Stimulated activated CD8-positive, alpha-beta memory T cell treated with anti-CD3 and anti-CD28 coated beads, Interleukin-4, amount 100 ng/mL, for 1 hour (primary cell): ENCODE data around the gene MLXIP.

Experiments
- DNase-seq, 2 donors: peaks; one replicate each; pipeline ENCODE4 v3.0.0-alpha.2; 2020; ENCODE audit warnings: low read depth in 2 of 2, low spot score in 1 of 2

Gene MLXIP

GRCh38 chr12:122076743-122077495 is 1.6 kb upstream of the MLXIP start:
- DNase-seq, result no peak

GRCh38 chr12:122079033-122079531 is 526 bp downstream of the MLXIP start:
- no peak for DNase-seq

GRCh38 chr12:122079532-122080081 is 1.1 kb downstream of the MLXIP start:
- no peak for DNase-seq

- DNase-seq, result no peak
Observed at GRCh38 chr12:122080149-122081082, 1.9 kb downstream of the MLXIP start.

- DNase-seq, result no peak
Observed at GRCh38 chr12:122081083-122081696, 2.6 kb downstream of the MLXIP start.

GRCh38 chr12:122081697-122082221 is 3.2 kb downstream of the MLXIP start:
- DNase-seq, result no peak

GRCh38 chr12:122082621-122083356 is 4.2 kb downstream of the MLXIP start:
- no peak for DNase-seq

- DNase-seq, result no peak
Observed at GRCh38 chr12:122084857-122085405, 6.4 kb downstream of the MLXIP start.

GRCh38 chr12:122085591-122085990 is 7.0 kb downstream of the MLXIP start:
- DNase-seq, result no peak

- no peak for DNase-seq
Observed at GRCh38 chr12:122086116-122086515, 7.6 kb downstream of the MLXIP start.

- DNase-seq, result no peak
Observed at GRCh38 chr12:122086641-122087285, 8.2 kb downstream of the MLXIP start.

GRCh38 chr12:122087431-122088178 is 9.0 kb downstream of the MLXIP start:
- DNase-seq, result no peak

- no peak for DNase-seq
Observed at GRCh38 chr12:122088179-122088810, 9.7 kb downstream of the MLXIP start.

- no peak for DNase-seq
Observed at GRCh38 chr12:122089077-122089476, 10.5 kb downstream of the MLXIP start.

GRCh38 chr12:122090759-122091515 is 12.4 kb downstream of the MLXIP start:
- DNase-seq, result no peak

- no peak for DNase-seq
Observed at GRCh38 chr12:122093098-122093883, 14.7 kb downstream of the MLXIP start.
